UCSD-AML1 (cell line): ENCODE results near the gene SLC38A8.

Experiments used
- DNase-seq: peaks from one replicate; lab custom pipeline; 2025; ENCODE audit not compliant: unreplicated experiment; lab: John Stamatoyannopoulos, UW

SLC38A8 gene

DNA sequence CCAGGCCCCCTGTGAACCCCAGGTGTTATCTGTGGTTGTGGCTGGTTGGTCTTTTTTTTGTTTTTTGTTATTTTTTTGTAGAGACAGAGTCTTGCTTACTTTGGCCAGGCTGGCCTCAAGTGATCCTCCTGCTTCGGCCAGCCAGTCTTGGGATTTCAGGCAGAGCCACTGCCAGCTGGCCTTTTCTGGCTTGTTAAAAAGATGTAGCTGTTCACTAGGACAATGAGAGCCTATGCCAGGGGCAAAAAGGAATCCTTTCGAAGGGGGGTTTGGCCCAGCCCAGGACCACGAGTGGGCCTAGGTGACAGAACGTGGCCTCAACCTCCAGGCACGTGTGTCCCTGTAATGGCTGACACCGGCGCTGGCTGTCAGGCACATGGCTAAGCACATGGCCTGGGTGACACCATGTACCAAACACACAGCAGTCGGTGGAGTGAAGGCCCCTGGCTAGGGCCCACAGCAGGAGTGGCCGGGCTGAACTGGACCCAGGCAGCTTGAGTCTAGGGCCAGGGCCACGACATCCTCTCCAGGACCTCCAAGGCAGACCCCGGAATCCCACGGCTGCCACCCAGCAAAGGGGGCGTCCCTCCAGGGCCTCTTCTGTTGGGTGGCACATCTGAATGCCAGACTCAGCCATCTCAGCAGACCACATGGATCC, 6.9 kb upstream of the SLC38A8 start:
- no peak for DNase-seq

- no peak for DNase-seq
Observed at GRCh38 chr16:84048871-84049270, 6.3 kb upstream of the SLC38A8 start.

DNA sequence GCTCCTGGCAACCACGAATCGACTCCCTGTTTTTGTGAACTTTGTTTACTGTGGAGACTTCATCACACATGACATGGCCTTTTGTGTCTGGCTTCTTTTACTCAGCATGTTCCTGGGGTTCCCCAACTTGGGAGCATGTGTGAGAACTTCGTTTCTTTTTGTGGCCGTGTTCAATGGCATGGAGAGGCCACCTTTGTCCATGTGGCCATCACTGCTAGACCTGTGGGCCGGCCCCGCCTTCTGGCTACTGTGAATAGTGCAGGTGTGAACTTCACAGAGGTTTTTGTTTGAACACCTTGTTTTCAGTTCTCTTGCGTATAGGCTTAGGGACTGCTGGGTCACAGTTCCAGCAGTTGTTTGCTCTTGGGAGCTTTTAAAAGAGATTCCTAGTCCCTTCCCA, 5.7 kb upstream of the SLC38A8 start:
- no peak for DNase-seq

- DNase-seq, result no peak
Observed at GRCh38 chr16:84047626-84048025, 5.0 kb upstream of the SLC38A8 start.

- DNase-seq, result no peak
Observed at GRCh38 chr16:84047206-84047605, 4.6 kb upstream of the SLC38A8 start.

- DNase-seq, result no peak
Observed at GRCh38 chr16:84045818-84046470, 3.3 kb upstream of the SLC38A8 start.

DNA sequence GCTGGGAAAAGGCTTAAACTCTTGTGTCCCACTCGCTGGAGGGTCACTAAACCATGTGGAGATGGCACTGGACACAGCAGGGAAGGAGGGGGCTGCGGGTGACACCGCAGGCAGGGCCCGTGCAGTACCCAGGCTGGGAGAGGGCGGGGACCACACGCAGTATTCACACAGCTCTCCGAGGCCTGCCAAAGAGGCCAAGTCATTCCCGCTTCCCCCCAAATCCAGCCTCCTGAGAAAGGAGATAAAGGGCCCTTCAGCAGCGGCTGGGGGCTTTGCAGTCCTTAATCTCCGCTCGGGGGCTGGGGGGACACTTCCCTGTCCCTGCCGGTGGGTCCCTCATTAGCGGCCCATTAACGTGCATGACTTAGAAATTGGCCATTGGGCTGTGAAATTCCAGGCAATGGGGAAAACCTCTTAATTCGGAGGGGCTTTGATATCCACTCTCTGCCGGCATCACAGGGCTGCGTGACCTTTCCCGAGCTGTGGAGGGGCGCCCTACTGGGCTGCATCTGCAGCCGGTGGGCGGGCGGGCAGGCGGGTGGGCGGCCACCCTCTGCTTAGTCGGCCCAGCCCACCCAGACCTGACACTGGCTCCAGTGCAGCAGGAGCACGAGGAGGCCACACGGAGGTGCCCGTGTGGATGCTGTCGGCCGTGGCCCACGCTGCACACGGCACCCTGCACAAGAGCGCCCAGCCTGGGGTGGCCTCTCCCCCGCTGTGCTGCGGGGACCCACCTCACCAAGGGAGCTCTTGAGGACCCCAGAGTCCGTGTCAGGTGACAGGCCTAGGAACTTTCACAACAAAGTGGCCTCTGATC, 2.6 kb upstream of the SLC38A8 start:
- DNase-seq, result no peak

DNA sequence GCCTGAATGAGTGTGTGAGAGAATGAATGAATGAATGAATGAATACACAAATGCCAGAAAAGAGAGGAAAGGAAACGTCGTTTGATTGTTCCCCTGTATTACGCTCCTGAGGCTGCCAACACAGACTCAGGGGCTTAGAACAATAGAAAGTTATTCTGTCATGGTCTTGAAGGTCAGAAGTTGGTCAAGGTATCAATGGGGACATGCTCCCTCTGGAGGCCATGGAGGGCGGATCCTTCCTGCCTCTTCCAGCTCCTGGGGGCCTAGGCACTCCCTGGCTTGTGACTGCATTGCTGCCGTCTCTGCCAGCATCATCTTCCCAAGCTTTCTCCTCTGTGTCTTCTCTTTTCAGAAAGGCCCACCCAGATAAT, 1.5 kb upstream of the SLC38A8 start:
- peak; percentile 23 for DNase-seq

DNA sequence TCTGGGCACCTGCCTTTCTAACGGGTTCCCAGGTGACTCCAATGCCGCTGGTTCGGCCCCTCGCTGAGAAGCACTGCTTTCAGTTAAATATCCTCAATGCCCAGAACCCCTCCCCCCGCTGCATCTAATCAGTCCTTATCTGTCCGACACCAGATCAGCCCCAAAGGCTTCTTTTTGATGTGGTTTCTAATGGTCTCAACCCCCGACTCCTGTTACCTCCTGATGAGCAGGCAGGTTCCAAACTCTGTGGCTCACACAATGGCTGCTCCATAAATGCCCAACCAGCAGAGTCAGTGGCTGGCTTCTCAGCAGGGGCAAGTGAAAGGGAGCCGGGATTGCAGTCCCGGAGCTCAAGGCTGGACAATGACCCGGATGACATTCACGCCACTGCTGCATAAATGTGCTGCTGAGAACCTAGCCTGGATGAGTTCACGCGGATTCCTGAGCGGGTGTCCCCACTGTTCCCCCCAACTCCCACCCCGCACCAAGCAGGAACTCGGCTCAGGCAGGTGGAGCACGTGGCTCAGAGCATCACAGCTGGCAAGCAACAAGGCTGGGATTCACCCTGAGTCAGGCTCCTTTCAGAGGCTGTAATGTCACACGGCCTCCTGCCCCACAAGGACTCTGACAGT, 1.0 kb upstream of the SLC38A8 start:
- DNase-seq, result no peak

GRCh38 chr16:84042879-84043485, 387 bp upstream of the SLC38A8 start:
- no peak for DNase-seq

- no peak for DNase-seq
Observed at GRCh38 chr16:84041881-84042280, 714 bp downstream of the SLC38A8 start.

DNA sequence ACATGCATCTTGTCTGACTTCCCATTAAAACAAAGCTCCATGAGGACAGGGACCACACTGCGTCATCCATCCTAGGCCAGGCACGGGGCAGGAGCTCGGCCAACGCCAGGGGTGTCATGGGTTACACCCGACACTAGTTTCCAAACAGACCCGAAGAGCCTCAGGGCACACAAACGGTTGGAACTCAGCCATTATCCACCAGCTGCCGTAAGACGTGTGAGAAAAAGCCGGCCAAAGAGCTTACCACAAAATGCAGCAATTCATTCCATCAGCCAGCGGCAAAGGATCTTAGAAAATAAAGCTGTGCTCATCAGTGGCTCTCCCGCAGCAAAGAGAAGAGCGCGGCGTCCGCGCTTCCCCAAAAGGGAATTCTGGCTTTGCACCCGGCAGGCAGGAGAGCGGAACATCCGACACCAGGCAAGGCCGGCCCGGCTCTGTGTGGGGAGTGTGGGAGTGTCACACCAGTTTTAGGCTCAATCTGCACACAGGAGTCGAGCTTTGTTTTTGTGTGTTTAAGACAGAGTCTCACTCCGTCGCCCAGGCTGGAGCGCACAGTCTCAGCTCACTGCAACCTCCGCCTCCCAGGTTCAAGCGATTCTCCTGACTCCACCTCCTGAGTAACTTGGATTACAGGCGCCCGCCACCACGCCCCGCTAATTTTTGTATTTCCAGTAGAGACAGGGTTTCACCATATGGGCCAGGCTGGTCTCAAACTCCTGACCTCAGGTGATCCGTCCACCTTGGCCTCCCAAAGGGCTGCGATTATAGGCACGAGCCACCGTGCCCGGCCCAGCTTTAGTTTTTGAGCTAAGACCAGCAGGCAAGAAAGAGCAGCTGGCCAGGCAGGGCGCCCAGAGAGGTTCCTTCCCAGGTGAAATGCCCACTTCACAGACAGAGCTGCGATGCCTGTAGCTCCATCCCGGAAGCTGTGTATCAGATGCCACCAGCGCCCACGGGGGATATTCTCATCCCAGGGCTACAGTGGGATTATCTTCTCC, 1.5 kb downstream of the SLC38A8 start:
- no peak for DNase-seq

DNA sequence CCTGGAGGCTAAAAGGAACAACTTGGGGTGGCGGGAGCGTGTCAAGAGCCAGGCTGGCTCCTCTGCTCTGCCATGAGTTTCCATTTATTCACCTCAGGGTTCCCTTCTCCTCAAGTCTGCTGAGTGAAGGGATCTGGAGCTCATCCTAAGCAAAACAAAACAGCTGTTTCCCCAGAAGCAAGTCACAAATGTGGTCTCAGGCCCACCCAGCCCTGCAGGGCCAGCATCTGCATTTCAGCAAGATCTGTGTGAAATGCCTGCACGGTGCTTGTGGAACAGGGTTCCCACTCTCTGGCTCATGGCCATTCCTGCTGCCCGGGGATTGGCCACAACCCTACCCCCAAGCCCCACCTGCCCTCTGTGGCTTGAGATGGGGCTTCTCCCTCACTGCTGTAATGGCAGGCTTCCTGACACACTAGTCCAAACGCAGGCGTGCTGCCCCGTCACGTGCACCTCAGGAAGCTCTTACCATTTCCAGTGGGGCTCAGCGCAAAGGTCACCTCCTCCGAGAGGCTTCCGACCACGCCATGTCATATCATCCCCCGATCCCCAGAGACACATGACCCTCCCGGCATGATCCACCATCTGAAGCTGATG, 2.3 kb downstream of the SLC38A8 start:
- DNase-seq, result no peak

- no peak for DNase-seq
Observed at GRCh38 chr16:84039696-84040095, 2.9 kb downstream of the SLC38A8 start.

- no peak for DNase-seq
Observed at GRCh38 chr16:84038469-84038868, 4.1 kb downstream of the SLC38A8 start.

GRCh38 chr16:84036982-84037425, 5.6 kb downstream of the SLC38A8 start:
- DNase-seq, result no peak

DNA sequence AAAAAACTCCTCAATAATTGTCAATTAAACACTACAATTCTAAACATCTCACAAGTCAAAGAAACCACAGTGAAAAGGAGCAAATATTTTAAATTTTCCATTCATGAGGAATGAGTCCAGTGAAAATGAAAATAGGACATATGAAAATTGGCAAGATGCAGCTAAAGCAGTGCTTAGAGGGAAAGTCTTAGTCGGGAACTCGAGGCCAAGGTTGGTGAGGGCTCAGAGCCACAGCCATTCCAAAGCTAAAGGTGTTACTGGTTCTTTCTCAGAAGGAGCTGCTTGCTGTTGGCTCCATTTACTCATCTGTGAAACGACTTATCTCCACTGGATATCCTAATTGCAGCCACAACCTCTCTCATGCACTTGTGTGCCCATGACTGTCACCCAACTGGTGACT, 6.5 kb downstream of the SLC38A8 start:
- no peak for DNase-seq

DNA sequence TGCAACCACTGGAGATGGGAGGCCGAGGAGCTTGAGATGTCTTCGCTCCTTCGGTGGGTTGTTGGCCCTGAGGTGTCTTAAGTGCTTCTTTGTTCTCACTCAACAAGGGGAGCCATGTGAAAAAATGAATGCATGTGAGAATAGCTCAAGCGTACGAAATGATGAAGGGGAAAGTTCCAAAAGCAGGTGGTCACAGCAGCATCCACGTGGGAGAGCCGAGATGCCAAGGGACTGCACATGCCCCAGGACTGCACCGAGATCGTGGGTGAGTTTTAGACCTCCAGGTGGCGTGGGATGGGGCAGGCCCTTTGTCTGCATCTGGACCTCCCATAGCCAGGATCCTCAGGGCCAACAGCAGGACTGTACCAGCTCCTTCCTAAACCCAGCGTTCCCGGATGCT, 8.1 kb downstream of the SLC38A8 start:
- DNase-seq, result no peak
